Kasumi-1 (cell line): ENCODE measurements around the gene MEG3.

Experiments
- DNase-seq, 2 experiments: peaks; one replicate each; lab custom pipeline; 2025; lab: John Stamatoyannopoulos, UW

MEG3 gene

DNA sequence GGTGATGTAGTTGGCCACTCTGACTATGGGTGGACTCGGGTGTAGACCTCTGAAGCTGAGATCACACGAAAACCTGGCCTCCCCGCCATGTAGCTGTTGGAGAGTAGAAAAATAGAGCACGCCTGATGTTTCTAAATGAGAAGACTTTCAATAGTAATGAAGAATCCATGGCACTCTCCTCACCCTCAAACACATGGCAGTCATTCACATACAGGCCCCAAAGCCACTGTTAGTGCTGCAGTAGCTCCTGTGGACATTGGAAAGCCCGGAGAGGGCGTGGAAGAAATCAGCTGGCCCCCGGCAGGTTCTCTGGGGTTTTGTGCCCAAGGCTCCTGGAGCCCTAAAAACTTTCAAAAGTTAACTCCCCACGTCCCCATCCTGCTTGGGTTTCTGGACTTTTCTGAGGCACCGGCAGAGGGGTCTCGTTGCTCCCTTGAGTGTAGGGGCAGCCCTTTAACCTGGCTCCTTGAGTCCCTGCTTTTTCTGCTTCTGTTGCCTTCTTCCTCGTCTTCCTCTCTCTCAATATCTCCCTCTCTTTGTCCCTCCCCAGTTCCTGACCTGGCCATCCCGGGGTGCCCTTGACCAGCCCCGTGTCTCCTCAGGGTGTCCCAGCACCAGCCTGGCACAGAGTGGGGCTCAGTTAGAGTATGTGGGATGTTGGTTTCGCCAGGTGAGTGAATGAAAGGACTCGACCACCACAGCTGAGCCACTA, 8.3 kb downstream of the MEG3 start:
- DNase-seq: no peak

DNA sequence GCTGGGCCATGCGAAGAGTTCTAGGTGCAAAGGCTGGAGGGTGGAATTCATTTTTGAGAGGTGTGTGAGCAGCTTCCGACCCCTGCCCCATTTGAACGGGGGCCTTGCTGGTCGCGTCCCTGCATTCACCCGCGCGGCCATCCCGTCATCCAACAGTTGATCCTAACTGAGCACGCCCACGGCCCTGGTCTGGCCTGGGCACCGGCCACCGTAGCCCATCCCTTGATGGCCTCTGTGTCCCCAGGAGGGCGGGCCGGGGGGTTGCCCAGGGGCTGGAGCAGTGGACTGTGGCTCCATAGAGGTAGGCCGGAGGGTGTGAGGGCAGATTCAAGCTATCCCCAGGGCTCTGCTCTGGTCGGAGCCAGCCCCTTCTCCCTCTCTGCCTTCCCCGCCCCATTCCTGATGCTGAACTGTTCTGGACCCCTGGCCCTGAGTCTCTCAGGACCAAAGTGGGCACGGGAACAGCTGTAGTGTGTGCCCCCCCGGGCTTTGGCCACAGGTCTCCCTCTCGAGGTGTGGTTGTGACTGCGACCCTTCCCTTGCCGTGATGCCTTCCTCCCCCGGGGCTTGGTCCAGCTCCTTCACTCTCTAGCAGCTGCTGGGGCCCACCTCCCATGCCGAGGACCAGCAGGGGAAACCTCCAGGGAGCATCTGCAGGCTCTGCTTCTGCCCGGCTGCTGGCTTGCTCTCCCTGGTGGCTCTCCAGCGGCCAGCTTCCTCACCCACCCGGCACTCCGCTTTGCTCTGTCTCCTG, 9.1 kb downstream of the MEG3 start:
- DNase-seq: no peak

DNA sequence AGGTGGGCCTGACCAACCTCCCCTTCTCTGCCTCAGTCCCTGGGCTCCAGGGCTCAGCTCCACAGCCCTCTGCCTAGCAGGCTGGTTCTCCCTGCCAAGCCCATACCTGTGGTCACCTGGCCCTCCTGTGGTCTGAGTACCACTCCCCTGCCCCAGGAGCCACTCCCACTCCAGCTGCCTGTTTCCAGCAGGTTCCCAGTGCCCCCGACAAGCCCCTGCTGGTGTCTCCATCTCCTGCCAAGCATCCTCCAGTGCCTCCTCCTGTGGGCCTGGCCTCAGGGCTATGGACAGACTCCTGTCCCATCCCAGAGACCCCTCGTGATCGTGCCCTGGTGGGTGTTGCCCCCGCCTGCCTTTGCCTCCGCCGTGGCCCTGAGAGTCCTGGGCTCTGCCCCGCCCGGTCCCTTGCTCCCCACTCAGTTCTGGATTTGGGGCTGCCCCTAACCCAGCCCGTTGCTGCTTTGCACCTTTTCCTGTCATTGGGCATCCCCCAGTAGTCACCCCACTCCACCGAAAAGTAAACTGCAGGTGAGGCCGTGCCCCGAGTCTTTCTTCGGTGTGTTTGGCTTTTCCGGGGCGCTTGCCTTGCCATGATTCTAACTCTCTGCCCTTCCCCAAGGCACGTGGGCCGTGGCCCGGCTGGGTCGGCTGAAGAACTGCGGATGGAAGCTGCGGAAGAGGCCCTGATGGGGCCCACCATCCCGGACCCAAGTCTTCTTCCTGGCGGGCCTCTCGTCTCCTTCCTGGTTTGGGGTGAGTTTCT, 9.8 kb downstream of the MEG3 start:
- DNase-seq: no peak

DNA sequence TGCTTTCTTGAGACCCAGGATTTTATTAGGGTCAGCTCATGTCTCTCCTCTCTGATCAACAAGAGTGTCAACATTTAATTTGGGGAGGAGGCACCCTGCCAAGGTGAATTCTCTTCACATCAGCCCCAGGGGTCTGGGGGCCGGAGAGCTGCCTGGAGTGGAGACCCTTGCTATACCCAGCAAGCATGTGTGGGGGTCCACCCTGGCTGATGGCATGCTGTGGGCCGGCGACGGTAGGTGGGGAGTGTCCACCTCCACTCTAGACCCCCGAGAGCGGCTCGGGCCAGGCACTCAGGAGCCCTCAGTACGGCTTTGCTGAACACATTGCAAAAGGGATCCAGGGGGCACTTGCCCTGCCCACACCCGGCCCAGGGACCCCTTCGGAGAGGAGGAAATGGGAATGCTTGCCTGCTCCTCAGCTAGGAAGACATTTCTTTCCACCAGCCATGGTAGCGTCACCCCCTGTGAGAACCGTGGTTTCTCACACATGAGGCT, 10.4 kb downstream of the MEG3 start:
- DNase-seq: no peak

DNA sequence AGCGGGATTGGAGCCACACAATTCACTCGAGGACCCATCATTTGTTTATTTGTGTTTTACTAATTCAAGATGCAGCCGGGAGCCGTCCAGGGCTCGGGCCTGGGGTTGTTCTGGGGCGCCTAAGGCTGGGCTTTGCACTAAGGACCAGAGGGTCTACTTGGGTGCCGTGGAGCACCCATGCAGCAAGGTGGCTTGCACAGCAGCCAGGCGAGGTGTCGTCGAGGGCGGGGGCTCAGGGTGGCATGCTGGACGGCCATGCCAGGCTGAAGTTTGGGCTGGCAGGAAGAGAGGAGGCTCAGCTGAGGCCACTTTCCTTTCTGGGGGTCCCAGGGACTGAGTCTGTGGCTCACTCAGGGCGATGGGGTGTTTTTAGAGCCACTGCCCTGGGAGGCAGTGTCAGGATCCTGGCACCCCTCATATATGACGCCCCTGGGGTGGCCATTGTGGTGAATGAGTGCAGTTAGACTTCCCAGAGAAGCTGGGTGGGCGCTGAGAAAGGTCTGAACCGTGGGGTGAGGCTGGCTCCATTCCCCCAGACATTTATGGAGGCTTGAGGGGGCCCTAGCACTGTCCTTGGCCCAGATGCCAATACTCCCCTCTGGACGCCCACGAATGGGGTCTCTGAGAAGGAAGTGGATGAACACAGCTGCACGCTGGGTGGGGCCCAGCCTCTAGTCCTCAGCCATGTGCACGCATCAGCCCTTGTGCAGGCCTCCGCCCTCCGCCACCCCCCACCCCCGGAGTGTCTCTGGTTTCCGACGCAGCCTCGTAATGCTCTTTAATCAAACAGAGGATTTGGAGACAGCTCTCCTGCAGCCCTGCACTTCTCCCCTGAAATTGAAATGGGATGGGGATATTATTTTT, 11.3 kb downstream of the MEG3 start:
- no peak for DNase-seq

DNA sequence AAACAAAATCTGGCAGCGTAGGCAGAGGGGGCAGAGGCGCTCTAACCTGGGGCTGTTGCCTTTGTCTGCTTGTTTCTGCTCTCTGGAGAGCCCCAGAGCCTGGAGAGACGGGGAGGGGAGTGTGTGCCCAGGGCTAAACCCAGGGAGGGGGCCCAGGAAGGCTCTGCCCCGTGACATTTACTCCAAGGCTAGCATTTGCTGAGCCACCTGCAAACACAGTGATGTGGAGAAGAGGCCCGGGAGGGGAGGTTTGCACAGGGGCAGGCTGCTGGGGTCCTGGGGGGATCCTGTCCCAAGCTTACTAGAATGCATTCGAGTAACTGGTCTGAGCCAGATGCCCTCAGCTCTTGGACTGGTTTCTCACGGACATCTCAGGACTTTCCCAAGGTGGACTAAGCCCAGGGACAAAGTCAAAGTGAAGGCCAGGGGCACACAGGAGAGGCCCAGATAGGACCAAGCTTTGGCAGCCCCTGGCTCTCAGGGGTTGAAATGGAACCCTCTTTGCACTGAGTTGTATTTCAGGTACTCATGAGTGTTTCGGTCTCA, 12.0 kb downstream of the MEG3 start:
- no peak for DNase-seq

DNA sequence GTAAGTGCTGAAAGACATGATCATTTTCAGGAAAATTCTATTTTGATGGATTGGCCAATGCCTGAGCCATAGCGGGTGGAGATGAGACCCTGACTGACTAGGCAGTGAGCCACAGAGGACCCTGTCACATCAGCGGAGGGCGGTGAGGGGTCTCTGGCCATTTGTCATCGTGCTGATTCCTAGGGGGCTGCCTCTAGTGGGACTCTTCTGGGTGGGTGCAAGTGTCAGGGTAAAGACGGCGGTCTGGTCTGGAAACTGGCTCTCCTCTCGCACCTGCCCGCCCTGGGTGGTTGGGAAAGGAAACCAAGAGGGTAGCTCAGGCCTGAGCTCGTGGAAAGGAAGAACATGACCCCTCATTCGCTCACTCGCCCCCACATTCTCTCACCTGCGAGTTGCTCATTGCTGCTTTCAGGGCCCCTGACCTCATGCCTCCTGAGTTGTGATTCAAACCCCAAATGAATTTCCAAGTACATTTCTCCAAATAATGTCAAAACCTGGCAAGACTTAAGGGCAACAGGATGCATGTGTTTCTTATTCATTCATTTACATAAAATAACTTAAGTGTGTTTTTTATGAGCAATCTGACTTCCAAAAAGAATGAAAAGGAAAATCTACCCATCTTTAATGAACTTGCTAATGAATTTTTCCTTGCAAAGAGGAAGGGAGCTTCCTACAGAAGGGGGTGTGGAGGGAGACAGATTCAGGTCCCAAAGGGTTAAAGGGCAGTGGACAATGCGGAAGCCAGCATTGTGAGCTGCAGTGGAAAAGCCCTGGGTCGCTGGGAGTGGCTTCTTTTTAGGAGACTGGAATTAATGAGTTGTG, 12.8 kb downstream of the MEG3 start:
- DNase-seq: no peak

DNA sequence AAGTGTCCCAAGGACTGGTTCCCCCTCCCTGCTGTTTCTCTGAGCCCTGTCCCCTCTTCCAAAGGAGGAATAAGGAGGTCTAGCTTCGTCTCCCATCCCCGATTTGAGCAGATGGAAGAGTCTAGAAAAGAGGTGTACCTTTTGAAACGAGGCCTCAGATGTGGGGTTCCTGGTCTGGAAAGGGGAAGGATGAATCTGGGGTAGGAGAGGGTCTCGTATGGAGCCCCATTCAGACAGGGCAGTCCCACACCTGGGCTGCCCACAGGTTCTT, 13.3 kb downstream of the MEG3 start:
- DNase-seq: no peak

DNA sequence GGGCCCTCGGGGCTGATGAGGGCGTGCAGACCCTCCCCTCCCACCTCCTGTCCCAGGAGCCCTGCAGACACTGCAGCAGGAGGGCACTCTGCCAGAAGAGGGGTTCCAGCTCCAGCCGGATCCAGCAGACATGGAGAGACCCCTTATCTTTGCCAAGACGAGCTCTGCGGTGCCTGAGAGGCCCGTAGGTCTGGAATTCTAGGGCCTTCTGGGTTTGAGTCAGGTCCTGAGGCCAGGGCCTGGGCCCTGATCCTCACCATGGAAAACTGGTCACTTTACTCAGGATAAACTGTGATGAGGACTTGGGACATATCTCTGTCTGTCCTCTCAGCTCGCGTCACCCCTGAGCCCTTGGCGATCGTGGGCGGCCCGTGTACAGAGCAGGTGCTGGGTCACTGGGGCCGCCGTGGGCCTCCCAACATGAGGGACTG, 13.8 kb downstream of the MEG3 start:
- no peak for DNase-seq

DNA sequence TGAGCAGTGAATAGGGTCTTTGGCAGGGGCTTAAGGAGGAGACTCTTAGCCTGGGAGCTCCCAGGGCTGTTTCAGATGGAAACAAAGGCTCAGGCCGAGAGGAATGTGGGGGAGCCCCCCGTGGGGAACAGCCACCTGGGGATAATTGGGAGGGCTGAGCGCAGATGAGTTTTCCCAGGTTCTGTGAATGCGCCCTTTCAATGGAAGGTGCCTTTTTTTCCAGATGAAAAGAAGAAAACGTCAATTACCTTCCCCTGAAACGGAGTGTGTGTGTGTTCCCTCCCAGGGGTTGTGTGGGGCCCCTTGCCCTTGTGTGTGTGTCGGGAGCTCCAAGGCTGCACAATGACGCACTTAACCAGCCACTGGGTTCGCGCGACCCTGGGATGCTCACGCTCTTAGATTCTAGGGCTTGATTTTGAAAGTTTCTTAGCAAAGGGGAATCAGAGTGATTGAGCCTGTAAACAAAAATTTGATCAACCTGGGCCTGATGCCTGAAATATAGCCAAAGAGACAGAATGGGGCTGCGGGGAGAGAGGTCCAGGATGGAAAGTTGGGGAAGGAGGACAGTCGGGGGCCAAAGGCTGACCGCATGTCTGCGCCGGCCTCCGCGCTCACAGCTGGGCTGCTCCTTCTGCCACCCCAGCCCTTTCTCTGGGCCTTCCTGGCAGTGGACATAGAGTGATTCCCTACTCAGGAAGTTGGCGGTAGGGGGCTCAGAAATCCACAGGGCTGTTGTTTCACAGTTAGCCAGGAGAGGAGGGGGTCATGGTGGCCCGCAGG, 14.6 kb downstream of the MEG3 start:
- DNase-seq: no peak

DNA sequence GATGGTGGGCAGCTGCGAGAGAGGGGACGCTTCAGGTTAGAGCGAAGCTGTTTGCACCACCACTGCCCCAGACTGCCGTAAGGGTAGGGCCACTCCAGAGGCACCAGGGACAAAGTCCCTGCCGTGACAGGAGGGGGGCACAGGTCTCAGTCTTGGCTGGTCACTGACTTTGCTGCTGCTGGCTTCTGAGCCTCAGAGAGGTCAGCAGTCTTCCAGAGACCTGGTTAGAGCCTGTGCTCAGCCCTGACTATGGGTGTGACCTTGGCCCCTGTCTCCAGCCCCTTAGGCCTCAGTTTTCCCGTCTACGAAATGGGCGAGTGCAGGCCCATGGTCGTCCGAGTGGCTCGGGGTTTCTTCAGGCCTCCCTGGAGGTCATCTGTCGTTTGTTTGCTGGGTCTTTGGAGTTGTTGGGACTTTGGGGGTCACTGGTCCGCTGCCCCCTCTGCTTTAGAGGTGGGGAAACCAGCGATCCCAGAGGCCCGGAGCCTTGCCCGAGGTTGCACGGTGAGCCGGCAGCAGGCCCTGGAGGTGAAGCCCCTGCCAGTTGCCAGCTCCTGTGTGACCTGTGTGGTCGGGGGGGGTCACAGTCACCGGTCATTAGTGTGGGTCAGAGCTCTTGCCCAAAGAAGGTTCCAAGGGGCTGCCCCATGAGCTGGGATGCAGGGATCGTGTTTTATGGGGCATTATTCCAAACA, 15.3 kb downstream of the MEG3 start:
- DNase-seq: no peak

DNA sequence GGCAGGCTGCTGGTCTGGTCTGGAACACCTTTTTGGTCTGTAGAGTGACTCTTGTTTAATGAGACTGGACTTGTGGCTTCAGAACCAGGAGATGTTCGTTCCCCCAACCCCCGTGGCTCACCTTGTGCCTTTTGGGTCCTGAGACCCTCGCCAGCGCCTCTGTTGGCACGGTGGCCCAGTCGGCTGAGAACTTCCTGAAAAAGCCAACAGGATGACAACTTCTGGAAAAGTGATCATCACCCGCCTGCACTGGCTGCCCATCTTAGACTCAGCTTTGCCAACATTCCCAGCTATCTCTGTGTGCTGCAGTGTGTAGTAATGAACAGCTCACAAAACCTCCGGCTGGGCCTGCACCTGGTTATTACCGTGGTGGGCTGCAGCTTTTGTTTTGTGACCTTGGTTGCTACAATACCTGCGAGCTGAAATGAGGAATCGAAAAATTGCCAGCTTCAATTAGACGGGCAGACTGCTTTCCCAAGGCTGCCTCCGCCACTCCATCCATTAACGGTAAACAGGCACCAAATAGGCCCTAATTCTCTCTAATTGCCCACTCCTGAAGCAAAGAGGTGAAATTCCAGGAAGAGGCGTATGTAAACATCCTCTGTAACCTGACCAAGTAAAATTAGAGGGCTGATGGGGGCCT, 16.0 kb downstream of the MEG3 start:
- no peak for DNase-seq

DNA sequence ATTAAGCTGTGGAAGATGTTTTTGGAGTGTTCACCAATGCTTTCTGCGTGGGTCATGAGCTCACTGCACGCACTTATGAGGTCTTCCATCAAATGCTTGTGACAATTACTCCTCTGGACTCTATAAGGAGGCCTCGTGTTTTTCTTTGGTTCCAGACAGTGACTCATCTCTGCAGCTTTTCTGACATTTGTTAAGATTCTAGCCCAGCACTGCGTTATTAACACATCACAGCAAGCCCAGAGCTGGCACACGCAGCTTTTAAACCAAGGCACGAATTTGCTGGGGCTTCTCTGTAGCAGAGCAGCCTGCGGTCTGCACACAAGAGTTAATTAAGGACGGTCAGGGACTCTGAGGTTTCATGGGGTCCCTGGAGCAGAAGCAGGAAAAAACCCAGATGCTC, 16.9 kb downstream of the MEG3 start:
- DNase-seq: no peak

DNA sequence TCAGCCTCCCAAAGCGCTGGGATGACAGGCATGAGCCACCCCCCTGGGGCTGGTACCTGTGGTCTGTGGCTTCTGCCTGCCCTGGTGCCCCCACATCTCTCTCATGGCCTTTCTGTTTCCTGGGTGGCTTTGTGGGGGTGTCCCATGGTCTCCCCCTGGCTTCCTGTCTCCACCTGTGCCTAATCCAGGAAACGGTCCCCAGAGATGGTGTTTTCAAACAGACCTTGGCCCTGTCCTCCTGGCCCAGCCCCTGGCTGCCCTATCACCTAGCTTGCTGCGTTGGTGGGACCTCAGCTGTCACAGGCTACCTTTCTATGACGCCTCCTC, 18.1 kb downstream of the MEG3 start:
- no peak for DNase-seq

DNA sequence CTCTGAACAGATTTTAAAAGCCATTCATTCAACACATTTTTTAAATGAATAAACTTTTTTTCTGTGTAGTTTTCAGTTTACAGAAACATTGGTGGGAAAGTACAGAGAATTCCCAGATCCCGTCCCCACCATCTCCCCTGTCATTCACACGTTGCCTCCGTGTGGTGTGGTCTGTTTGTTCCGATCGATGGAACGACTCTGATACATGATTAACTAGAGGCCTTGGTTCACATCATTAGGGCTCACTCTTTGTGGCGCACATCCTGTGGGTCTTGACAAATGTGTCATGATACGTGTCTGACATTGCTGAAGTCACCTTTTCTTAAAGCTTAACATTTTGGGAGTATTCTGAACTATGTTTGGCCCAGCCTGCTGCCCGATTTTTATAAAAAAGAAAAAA, 18.5 kb downstream of the MEG3 start:
- DNase-seq: no peak

DNA sequence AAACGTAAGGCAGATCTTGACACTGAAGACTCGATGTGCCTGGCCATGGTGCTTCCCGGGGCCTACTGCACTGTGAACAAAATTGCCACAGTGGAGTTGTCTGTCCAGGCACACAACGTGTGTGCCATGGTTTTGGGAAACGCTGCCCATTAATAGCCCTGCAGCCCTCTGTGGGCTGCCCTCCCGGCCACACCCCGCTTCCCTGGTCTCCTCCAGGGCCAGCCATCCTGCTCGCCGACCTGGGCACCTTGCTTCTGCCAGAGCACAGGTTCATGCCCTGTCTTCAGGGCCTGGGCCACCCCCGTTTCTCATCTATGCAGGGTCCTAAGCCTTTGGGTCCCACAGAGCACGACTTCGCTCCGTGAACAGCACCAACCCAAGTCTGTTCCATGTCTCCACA, 18.9 kb downstream of the MEG3 start:
- no peak for DNase-seq

DNA sequence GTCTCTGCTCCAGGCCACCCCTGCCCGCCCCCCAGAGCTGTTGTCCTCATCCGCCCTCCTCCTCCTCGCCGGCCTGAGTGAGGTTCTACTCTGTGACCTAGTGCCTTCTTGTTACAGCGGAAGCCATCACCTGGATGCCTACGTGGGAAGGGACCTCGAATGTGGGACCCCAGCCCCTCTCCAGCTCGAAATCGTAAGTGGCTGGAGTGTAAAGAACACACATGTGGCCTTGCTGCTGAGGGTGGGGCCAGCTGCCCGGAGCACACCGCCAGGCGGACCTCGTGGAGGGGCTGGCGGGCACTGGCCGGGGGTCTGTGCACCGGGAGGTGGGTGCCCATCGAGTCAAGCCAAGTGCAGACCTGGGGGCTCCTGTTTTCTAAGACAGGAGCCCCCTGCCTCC, 19.4 kb downstream of the MEG3 start:
- no peak for DNase-seq

DNA sequence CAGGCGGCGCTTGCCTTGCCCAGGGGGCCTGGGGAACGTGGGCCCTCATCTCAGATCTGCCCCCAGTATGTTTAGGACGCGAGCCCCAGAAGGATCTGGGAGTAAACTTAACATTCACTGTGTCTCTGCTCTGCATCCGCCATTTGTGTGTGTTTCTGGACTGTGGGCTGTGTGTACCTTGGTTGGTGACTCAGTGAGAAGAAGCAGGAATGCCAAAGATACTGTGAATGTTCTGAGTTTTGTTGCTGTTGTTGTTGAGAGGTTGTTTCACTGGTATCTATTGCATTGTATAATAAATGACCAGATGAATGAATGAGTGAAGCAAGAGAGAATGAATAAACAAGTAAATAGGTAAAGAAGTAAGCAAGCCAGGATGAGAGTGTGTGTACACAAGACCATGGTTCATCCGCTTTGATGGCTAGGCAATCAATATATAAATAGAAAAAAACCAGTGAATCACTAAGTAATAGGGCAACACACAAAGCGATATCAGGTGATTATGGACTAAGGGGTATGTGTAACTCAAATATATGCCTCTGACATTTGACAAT, 20.5 kb downstream of the MEG3 start:
- no peak for DNase-seq
